ENCODE data around the gene OLIG2. TPM values are rescaled to one million over a fixed set of nuclear protein-coding genes. Genes with fewer than 3 reads are reported as not detected.

Gene OLIG2
- total and polyA plus RNA-seq, 2 of the 13 experiments (the other 11 are each of a cell fraction or from before 2014, with no cell fraction given) = not detected

DNA sequence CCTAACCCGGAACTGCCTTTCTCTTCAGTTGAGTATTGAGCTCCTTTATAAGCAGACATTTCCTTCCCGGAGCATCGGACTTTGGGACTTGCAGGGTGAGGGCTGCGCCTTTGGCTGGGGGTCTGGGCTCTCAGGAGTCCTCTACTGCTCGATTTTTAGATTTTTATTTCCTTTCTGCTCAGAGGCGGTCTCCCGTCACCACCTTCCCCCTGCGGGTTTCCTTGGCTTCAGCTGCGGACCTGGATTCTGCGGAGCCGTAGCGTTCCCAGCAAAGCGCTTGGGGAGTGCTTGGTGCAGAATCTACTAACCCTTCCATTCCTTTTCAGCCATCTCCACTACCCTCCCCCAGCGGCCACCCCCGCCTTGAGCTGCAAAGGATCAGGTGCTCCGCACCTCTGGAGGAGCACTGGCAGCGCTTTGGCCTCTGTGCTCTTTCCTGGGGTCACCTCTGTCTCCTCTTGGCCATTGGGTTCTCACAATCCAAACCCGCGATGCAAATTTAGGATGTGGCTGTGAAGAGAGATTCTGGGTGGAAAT lies 3.7 kb downstream of the OLIG2 start:
- H2AFZ ChIP-seq (ENCODE audit: low read length) = no peak overlapping the region
- no peak overlapping the region for H3K4me3 ChIP-seq (replicated peaks in 1 of 3; ENCODE audit: insufficient read depth in 1 of 3, low read depth in 2 of 3, low read length in 3 of 3)
- BruUV-seq (replicated peaks) = no TSS peak
- intact Hi-C loops (cut with micrococcal nuclease; ENCODE audit: unreplicated experiment) = no loop called here
- H3K4me1 ChIP-seq (ENCODE audit: insufficient read depth, low read length) = no peaks in the 10 kb centered on the region
- H3K36me3 ChIP-seq (replicated peaks in 1 of 2; ENCODE audit: control insufficient read depth in 1 of 2, insufficient read depth in 2 of 2, low read length in 2 of 2) = no peaks in the 10 kb centered on the region
- no peak for FAIRE-seq
- H3K27me3 ChIP-seq (ENCODE audit: control insufficient read depth in 1 of 2, insufficient read depth in 2 of 2, low read length in 2 of 2) = peaks cover 12 to 88% of the 10 kb centered on the region in 2 experiments; a peak in 4 of 5 replicates
- H3K9me3 ChIP-seq (ENCODE audit: low read length) = no peaks in the 10 kb centered on the region
- WGBS (ENCODE audit: low lambda C conversion rate) = 24% methylated on average over 16 of the region's 19 CpGs
- in situ Hi-C loops (cut with HindIII; ENCODE audit: extremely low pct_ligation_motif_present, low pct_unique_long_range_greater_than_20kb) = no loop called here
- CTCF ChIA-PET (ENCODE audit: low intra/inter-chr PET ratio, low total read pairs) = no interaction called here
- H3K79me2 ChIP-seq (ENCODE audit: insufficient read depth, low read length) = no peaks in the 10 kb centered on the region
- no peak for DNase-seq (ENCODE audit: low spot score)
- no peak for ATAC-seq
- H4K20me1 ChIP-seq (ENCODE audit: insufficient read depth, low read length) = no peaks in the 10 kb centered on the region
- H3K27ac ChIP-seq (ENCODE audit: extremely low read length, insufficient read depth, low read length) = no peak overlapping the region
- POLR2A ChIA-PET = no interaction called here
- H3K4me2 ChIP-seq (ENCODE audit: low read depth, low read length) = no peak overlapping the region
- H3K9ac ChIP-seq (ENCODE audit: insufficient read depth, low read depth, low read length) = no peak overlapping the region
- TF ChIP-seq, protein P1, sequence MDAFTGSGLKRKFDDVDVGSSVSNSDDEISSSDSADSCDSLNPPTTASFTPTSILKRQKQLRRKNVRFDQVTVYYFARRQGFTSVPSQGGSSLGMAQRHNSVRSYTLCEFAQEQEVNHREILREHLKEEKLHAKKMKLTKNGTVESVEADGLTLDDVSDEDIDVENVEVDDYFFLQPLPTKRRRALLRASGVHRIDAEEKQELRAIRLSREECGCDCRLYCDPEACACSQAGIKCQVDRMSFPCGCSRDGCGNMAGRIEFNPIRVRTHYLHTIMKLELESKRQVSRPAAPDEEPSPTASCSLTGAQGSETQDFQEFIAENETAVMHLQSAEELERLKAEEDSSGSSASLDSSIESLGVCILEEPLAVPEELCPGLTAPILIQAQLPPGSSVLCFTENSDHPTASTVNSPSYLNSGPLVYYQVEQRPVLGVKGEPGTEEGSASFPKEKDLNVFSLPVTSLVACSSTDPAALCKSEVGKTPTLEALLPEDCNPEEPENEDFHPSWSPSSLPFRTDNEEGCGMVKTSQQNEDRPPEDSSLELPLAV (CRISPR knock-in tag; conservative IDR thresholded peaks at IDR 0.05; ENCODE audit: low read depth) = no peak
- TF ChIP-seq, protein P2, sequence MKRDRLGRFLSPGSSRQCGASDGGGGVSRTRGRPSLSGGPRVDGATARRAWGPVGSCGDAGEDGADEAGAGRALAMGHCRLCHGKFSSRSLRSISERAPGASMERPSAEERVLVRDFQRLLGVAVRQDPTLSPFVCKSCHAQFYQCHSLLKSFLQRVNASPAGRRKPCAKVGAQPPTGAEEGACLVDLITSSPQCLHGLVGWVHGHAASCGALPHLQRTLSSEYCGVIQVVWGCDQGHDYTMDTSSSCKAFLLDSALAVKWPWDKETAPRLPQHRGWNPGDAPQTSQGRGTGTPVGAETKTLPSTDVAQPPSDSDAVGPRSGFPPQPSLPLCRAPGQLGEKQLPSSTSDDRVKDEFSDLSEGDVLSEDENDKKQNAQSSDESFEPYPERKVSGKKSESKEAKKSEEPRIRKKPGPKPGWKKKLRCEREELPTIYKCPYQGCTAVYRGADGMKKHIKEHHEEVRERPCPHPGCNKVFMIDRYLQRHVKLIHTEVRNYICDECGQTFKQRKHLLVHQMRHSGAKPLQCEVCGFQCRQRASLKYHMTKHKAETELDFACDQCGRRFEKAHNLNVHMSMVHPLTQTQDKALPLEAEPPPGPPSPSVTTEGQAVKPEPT (CRISPR knock-in tag; IDR thresholded peaks at IDR 0.05; ENCODE audit: low read depth) = no peak
- TF ChIP-seq HNRNPLL (IDR thresholded peaks at IDR 0.05; ENCODE audit: low read depth, low read length, poor library complexity, severe bottlenecking) (no peak), FOXO1 (CRISPR knock-in tag; IDR thresholded peaks at IDR 0.05) (no peak), KDM5B (CRISPR knock-in tag; IDR thresholded peaks at IDR 0.05; ENCODE audit: borderline replicate concordance) (no peak), SRY (CRISPR knock-in tag; IDR thresholded peaks at IDR 0.05) (no peak), ZSCAN20 (CRISPR knock-in tag; IDR thresholded peaks at IDR 0.05; ENCODE audit: borderline replicate concordance) (no peak), ZNF749 (CRISPR knock-in tag; IDR thresholded peaks at IDR 0.05; ENCODE audit: borderline replicate concordance) (no peak), TBX2 (CRISPR knock-in tag; IDR thresholded peaks at IDR 0.05; ENCODE audit: borderline replicate concordance) (no peak)
- TF ChIP-seq, protein P3, sequence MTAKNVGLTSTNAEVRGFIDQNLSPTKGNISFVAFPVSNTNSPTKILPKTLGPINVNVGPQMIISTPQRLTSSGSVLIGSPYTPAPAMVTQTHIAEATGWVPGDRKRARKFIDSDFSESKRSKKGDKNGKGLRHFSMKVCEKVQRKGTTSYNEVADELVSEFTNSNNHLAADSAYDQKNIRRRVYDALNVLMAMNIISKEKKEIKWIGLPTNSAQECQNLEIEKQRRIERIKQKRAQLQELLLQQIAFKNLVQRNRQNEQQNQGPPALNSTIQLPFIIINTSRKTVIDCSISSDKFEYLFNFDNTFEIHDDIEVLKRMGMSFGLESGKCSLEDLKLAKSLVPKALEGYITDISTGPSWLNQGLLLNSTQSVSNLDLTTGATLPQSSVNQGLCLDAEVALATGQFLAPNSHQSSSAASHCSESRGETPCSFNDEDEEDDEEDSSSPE (CRISPR knock-in tag; IDR thresholded peaks at IDR 0.05) = no peak
- TF ChIP-seq, protein P4, sequence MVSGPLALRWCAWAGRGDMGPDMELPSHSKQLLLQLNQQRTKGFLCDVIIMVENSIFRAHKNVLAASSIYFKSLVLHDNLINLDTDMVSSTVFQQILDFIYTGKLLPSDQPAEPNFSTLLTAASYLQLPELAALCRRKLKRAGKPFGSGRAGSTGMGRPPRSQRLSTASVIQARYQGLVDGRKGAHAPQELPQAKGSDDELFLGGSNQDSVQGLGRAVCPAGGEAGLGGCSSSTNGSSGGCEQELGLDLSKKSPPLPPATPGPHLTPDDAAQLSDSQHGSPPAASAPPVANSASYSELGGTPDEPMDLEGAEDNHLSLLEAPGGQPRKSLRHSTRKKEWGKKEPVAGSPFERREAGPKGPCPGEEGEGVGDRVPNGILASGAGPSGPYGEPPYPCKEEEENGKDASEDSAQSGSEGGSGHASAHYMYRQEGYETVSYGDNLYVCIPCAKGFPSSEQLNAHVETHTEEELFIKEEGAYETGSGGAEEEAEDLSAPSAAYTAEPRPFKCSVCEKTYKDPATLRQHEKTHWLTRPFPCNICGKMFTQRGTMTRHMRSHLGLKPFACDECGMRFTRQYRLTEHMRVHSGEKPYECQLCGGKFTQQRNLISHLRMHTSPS (CRISPR knock-in tag; IDR thresholded peaks at IDR 0.05; ENCODE audit: low read depth) = no peak
- TF ChIP-seq, protein P5, sequence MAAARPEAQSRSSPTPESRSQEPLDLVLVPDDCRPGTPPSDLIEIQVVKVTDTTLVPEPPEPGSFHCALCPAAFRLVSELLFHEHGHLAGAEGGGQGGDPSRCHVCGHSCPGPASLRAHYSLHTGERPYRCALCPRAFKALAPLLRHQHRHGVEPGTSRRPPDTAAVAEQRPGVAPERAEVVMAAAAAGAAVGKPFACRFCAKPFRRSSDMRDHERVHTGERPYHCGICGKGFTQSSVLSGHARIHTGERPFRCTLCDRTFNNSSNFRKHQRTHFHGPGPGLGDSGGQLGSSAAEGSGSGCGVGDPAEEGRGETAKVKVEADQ (CRISPR knock-in tag; IDR thresholded peaks at IDR 0.05; ENCODE audit: borderline replicate concordance) = no peak

Data from HepG2 (cell line).